Posterior vena cava (tissue), 2 donors: ENCODE results near the gene ESPNL. TPM values are rescaled to one million over a fixed set of nuclear protein-coding genes. Genes with fewer than 3 reads are reported as not detected.
"Not testable (repeated sequence)": the region's sequence is repeated elsewhere in the genome, so short reads cannot be mapped to it uniquely, and the experiment has no call there.

ENCODE experiments used
- DNase-seq: peaks from one replicate; pipeline ENCODE4 v3.0.0-alpha.2; 2020; ENCODE audit warnings: low spot score
- intact Hi-C, 2 donors: fragments of 100-400 bp; cut with DNase I; formaldehyde crosslinking; loops; one replicate each; pipeline versions ENCODE4 v1.14.1 to v1.14.2; 2022 to 2023
- total RNA-seq, 2 donors: library from RNA; stranded (reverse); fragmentation: NEBNext Ultra II Directional; extraction: Animal tissue kit (Norgen Biotek cat#: 25700); gene quantifications; one replicate each; pipeline ENCODE4 v1.2.1, GENCODE V29; 2021
- donor health status: DM: yes; HTN: yes; CAD: no.
- donor health status: DM: yes; HTN: yes; CAD: no.

Gene ESPNL
- total RNA-seq, 2 donors from 2014 or later, result 0.24 to 3.0 TPM

GRCh38 chr2:238160206-238161129 is 60.3 kb downstream of the ESPNL start:
- peak; percentile 70 for DNase-seq
- intact Hi-C loops, result no loop called here

GRCh38 chr2:238161291-238162051 is 61.3 kb downstream of the ESPNL start:
- intact Hi-C loops, result no loop called here
- peak; percentile 54 for DNase-seq

DNA sequence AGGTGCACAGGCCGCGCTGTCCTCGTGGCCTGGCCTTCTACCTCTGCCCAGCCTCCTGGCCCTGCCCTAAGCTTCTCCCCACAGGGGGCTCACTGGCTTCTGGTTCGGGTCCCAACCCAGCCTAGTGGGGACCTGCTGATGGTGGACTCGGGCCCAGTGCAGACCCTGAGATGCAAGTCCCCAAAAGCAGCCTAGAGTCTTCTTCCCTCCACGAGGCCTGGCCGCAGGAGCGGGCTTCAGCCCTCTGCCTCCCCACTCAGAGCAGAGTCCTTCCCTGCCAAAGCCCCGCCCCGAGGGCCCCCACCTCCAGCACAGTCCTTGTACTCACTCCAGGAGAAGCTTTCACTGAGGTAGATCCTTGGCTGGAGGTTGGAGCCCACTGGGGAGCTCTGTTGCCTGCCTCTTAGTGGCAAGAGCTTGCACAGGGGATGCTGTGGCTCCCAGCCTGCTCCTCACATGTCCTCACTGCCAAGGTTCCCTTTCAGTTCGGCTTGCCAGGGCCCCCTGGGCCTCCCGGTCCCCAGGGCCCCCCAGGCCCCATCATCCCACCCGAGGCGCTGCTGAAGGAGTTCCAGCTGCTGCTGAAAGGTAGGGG is 62.2 kb downstream of the ESPNL start:
- intact Hi-C loops, result no loop called here
- DNase-seq, result no peak

- intact Hi-C loops, result no loop called here
- no peak for DNase-seq
Measured at GRCh38 chr2:238162846-238163441, 62.8 kb downstream of the ESPNL start.

DNA sequence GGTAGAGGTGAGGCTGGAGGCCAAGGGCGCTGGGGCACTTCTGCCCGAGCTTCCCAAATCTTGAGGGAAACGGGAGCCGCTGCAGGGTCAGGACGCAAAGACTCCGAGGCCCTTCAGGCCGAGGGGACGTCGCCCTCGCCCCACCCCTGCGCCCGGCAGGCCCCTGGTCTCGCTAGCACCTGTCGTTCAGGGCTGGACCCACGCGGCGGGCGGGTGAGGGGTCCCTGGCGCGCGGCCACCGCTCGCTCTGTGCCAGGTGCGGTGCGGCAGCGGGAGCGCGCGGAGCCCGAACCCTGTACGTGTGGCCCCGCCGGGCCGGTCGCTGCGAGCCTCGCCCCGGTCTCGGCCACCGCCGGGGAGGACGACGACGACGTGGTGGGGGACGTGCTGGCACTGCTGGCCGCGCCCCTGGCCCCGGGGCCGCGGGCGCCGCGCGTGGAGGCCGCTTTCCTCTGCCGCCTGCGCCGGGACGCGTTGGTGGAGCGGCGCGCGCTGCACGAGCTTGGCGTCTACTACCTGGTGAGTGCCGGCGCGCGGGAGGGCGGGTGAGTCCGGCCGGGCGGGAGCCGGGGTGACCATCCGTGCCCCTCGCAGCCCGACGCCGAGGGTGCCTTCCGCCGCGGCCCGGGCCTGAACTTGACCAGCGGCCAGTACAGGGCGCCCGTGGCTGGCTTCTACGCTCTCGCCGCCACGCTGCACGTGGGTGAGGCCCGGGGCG is 63.5 kb downstream of the ESPNL start:
- peak; percentile 77 for DNase-seq
- intact Hi-C loops, result no loop called here

DNA sequence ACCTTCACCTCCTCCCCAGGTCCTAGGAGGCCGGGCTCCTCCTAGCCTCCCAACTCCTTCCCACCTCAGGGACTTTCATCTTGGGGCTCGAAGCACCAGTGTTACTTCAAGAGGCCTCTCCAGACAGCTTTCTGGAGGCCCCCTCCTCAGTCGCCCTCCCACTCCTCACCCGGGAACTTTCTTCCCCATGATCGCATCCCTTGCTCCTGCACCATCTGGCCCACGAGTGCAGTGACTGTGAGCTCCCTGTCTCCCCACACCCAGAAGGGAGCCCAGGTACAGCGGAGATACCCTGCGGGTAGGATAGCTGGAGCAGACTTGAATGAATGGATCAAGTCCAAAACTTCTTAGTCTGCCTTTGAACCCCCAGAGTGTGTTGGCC is 64.8 kb downstream of the ESPNL start:
- intact Hi-C loops, result no loop called here
- no peak for DNase-seq

DNA sequence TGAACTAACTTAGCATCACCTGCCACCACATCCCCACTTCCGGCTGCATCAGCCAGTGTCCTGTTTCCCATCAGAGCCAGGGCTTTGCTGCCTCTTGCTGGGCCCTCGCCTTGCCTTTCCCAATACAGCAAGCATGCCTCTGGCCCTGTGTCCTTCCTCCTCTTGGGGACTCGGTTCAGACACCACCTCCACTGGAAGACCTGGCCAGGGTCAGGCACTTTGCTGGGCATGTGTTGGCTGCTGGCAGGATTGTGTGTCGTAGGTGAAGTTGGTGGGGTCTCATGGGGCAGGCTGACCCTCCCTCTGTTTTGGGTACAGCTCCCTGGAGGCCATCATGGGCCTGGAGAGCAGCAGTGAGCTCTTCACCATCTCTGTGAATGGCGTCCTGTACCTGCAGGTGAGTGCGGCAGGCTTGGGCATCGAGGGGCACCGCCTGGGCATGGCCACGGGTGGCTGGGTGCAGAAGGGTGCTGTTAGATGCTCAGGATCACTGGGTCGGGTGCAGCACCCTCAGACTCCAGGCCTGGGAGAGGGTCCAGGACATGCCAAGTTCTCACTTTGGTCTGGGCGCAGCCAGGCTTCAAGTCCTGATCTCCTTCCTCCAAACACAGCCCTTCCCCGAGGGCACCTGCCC is 65.3 kb downstream of the ESPNL start:
- intact Hi-C loops, result no loop called here
- DNase-seq, result peak; percentile 77

- peak; percentile 80 for DNase-seq
- intact Hi-C loops, result no loop called here
Measured at GRCh38 chr2:238166391-238167343, 66.5 kb downstream of the ESPNL start.

DNA sequence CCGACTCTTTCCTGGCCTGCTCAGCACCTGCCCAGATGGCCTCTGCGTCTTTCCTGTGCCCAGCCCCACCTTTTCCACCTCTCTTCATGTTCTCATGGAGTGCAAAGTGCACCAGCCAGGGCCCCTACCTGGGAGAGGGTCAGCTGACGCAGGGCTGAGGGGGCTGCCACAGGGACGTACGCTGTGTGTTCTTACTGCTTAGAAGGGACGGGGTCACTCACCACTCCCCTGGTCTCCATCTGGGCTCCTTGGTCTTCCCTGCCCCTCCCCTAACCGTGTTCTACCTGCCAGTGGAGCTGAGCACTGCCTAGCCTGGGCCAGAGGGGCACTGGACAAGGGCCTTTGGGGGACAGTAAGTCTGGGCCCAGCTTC is 67.2 kb downstream of the ESPNL start:
- intact Hi-C loops, result no loop called here
- DNase-seq, result no peak

- no peak for DNase-seq
- intact Hi-C loops, result no loop called here
Measured at GRCh38 chr2:238167761-238168160, 67.6 kb downstream of the ESPNL start.

- intact Hi-C loops, result no loop called here
Measured at GRCh38 chr2:238168196-238169047, 68.3 kb downstream of the ESPNL start.

GRCh38 chr2:238169048-238169707 is 69.0 kb downstream of the ESPNL start:
- intact Hi-C loops, result no loop called here
- no peak for DNase-seq

More at GRCh38 chr2:238168196-238169047, 68.3 kb downstream of the ESPNL start:
- DNase-seq, result no peak

- intact Hi-C loops, result no loop called here
- no peak for DNase-seq
Measured at GRCh38 chr2:238169708-238170251, 69.6 kb downstream of the ESPNL start.

GRCh38 chr2:238170386-238171071 is 70.4 kb downstream of the ESPNL start:
- intact Hi-C loops, result no loop called here
- no peak for DNase-seq

DNA sequence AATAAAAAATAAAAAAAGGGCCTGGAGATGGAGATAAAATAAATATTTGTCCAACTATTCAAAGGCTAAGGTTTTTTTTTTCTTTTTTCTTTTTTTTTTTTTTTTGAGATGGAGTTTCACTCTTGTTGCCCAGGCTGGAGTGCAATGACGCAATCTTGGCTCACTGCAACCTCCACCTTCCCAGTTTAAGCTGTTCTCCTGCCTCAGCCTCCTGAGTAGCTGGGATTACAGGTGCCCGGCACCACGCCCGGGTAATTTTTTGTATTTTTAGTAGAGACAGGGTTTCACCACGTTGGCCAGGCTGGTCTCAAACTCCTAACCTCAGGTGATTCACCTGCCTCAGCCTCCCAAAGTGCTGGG is 70.9 kb downstream of the ESPNL start:
- intact Hi-C loops, DNase-seq: not testable (repeated sequence)
